Measurements from ENCODE around the gene DGUOK. TPM values are rescaled to one million over a fixed set of nuclear protein-coding genes. Genes with fewer than 3 reads are reported as not detected.

DGUOK gene
- total RNA-seq, 4 donors from 2014 or later: 30.5 to 38.9 (median 36.3) TPM

DNA sequence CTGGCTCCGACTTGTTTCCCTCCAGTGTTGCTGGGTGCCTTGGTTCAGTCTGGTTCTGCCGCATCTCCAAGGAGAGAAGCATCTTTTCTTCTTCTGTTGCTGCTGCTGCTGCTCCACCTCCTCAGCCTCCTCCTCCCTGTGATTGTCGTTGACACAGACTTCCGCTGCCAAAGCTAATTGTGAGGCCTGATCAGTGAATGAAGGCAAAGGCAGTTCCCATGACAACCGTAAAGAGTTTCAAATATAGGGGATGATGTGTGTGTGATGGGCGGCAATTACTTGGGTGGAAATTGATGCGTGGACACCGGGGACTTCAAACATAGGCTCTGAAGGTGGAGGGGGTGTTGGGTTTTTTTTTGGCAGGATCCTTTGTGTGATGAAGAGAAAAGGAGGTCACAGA, 71.8 kb downstream of the DGUOK start:
- TF ChIP-seq, protein P1, sequence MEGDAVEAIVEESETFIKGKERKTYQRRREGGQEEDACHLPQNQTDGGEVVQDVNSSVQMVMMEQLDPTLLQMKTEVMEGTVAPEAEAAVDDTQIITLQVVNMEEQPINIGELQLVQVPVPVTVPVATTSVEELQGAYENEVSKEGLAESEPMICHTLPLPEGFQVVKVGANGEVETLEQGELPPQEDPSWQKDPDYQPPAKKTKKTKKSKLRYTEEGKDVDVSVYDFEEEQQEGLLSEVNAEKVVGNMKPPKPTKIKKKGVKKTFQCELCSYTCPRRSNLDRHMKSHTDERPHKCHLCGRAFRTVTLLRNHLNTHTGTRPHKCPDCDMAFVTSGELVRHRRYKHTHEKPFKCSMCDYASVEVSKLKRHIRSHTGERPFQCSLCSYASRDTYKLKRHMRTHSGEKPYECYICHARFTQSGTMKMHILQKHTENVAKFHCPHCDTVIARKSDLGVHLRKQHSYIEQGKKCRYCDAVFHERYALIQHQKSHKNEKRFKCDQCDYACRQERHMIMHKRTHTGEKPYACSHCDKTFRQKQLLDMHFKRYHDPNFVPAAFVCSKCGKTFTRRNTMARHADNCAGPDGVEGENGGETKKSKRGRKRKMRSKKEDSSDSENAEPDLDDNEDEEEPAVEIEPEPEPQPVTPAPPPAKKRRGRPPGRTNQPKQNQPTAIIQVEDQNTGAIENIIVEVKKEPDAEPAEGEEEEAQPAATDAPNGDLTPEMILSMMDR (IDR thresholded peaks at IDR 0.05): no peak
- no peak for DNase-seq (ENCODE audit: low spot score)
- ATAC-seq (ENCODE audit: low FRiP score): no peak

DNA sequence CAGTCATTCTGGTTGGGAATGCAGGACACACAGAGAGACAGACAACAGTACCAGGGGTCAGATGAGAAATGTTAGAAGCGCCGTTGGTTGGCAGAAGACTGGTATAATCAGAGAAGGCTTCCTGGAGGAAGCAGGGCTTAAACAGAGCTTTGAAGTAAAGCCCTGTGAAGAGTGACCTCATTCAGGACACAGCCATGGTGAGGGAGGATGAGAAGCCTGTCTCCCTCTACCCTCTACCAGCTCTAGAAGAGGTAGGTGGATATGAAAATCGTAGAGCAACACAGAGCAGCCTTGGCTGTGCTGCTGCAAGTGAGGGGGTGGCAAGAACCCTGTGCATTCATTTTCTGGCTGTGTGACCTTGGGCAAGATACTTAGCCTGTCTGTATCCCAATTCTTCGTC, 72.3 kb downstream of the DGUOK start:
- TF ChIP-seq, protein P1 (IDR thresholded peaks at IDR 0.05): no peak
- ATAC-seq (ENCODE audit: low FRiP score) (no peak), DNase-seq (ENCODE audit: low spot score) (no peak)

DNA sequence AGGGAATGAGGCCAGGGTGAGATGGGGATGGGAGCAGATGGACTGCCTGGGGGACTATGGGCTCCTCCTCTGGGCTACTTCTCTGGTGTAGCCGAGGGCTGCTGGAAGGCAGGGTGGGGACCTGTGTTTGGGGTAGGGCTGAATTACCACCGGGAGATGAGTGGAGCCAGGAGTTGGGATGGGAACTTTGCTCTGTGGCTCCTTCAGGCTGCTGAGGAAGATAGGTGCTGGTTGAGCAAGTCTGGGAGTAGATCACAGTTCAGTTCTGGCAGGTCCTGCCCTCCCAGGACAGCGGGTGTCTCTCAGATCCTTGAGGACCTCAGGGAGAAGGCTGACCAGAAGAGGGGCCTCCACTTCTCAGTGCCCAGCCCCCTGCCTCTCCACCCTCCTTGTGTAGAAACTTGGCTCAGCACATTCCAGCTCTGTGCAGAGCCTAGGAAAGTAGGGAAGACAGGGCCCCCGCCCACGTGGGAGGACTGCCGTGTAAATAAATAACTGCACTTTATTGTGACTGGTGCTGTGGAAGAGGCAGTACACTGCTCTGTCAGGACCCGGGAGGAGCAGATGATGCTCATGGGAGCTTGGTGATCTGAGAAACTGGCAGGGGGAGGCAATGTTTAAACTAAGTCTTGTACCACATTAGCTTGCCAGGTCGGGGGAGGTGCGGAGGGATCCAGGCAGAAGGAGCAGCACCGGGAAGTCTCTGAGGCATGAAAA, 73.4 kb downstream of the DGUOK start:
- peak; percentile 48 for ATAC-seq (ENCODE audit: low FRiP score)
- DNase-seq (ENCODE audit: low spot score): no peak
- TF ChIP-seq, protein P1 (IDR thresholded peaks at IDR 0.05): no peak

DNA sequence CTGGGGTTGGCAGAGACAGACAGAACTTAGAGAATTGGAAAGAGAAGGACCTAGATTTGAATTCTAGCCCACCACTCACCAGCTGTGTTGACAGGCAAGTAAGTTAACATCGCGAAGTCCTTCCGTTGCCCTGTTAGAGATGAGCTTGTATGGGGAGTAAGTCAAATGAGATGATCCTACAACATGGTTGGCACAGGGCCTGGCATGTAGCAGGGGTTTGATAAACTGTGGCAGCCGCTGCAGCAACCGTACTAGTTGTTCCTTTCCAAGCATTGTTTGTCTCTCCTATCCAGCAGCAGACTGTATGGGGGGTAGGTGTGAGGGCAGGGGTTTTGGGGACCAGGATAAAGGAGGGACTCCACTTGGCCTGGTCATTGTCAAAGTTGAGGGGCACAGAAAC, 74.0 kb downstream of the DGUOK start:
- ATAC-seq (ENCODE audit: low FRiP score): no peak
- TF ChIP-seq, protein P1 (IDR thresholded peaks at IDR 0.05): no peak
- DNase-seq (ENCODE audit: low spot score): no peak

DNA sequence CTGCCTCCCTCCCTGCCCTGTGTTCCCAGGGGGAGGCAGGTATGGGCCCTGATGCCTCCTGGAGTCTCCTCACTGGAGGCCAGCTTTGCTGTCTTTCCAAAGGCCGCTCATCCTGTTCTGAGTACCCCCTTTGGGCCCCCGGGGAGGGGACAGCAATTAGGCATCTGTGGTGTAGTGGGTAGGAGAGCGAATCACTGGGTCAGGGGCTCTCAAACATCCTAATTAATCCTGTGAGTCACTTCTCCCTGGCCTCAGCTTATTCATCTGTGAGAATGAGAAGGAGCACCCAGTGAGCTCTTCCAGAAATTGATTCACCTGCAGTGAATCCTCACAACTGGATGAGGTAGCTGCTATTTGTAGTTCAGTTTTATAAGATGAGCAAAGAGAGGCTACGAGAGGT, 74.4 kb downstream of the DGUOK start:
- no peak for DNase-seq (ENCODE audit: low spot score)
- no peak for ATAC-seq (ENCODE audit: low FRiP score)
- TF ChIP-seq, protein P1 (IDR thresholded peaks at IDR 0.05): no peak

DNA sequence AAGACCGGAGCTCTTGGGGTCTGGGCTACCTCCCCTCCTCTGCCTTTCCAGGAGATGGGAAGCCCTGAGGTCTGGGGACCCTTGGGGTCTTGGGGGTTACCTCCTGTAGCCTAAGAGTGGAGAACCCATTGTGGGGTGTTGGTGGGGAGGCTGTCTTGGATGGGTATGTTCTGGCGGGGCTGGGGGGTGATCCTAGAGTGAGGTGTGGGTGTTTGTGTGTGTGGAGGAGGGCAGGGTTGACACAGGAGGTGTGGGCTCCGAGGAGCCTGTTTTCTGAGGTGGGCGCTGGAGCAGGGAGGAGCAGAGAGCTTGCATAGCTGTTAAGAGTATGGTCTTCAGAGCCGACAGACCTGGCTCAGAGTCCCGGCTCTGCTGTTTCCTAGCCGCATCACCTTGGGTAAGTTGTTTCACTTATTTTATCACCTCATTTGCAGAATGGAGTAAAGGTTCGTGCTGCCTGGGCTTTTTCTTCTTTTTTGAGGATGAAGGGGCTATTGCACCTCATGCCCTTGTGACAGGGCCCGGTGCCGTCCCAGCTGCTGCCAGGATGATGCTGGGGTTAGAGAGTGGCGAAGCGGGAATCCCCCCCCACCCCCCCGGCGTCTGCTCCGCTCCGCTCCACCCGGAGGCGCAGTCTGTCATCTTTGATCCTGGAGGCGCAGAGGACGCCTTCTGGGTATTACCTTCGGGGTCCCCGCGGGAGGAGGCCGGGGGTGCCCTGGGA, 75.3 kb downstream of the DGUOK start:
- ATAC-seq (ENCODE audit: low FRiP score) (peak; percentile 16), DNase-seq (ENCODE audit: low spot score) (no peak)
- TF ChIP-seq, protein P1 (IDR thresholded peaks at IDR 0.05): no peak
